Lower lobe of right lung (tissue), 2 donors: ENCODE measurements around the gene ELF2. TPM values are rescaled to one million over a fixed set of nuclear protein-coding genes. Genes with fewer than 3 reads are reported as not detected.
"Not testable (repeated sequence)": the region's sequence is repeated elsewhere in the genome, so short reads cannot be mapped to it uniquely, and the experiment has no call there.

Source experiments
- ATAC-seq, 2 donors: fragments of 200-7000 bp; cut with Tn5 transposase; one replicate each; pipeline ENCODE4 v1.9.1; 2020 to 2022; ENCODE audit warnings: mild to moderate bottlenecking in 2 of 2, moderate library complexity in 2 of 2
- DNase-seq: peaks from one replicate; pipeline ENCODE4 v3.0.0-alpha.2; 2020
- H3K27ac ChIP-seq: fragments of 200-600 bp; one replicate; pipeline ENCODE4 v1.8.0; 2022
- H3K27me3 ChIP-seq: fragments of 200-600 bp; one replicate; pipeline ENCODE4 v1.8.0; 2022; ENCODE audit warnings: low read depth
- H3K36me3 ChIP-seq: fragments of 200-600 bp; one replicate; pipeline ENCODE4 v1.8.0; 2022; ENCODE audit warnings: mild to moderate bottlenecking
- H3K4me1 ChIP-seq: fragments of 200-600 bp; one replicate; pipeline ENCODE4 v1.8.0; 2022
- H3K4me3 ChIP-seq: fragments of 200-600 bp; one replicate; pipeline ENCODE4 v1.8.0; 2022; ENCODE audit warnings: mild to moderate bottlenecking
- H3K9me3 ChIP-seq: fragments of 200-600 bp; one replicate; pipeline ENCODE4 v1.8.0; 2022
- CTCF ChIP-seq: fragments of 200-600 bp; IDR thresholded peaks from one replicate; pipeline ENCODE4 v1.8.0; 2022; ENCODE audit warnings: antibody characterized with exemption, mild to moderate bottlenecking
- intact Hi-C: fragments of 100-400 bp; cut with DNase I; formaldehyde crosslinking; loops from one replicate; pipeline ENCODE4 v1.11.0; 2022
- total RNA-seq: library from RNA; stranded (reverse); fragmentation: NEBNext Ultra II Directional; extraction: Animal tissue kit (Norgen Biotek cat#: 25700); gene quantifications from one replicate; pipeline ENCODE4 v1.2.1, GENCODE V29; 2021
- donor health status: DM: no; HTN: yes; CAD: no; lungs with severe emphysema.

Gene ELF2
- total RNA-seq, 1 donor from 2014 or later: 54.0 TPM

- H3K27ac ChIP-seq: peak overlapping the region; percentile 84
- H3K36me3 ChIP-seq: no peaks in the 10 kb centered on the region
- no peak for ATAC-seq
- H3K27me3 ChIP-seq: no peaks in the 10 kb centered on the region
- TF ChIP-seq CTCF: peak; percentile 8
- peaks cover 30% of the 10 kb centered on the region for H3K4me1 ChIP-seq
- peak; percentile 70 for DNase-seq
- intact Hi-C loops: no loop called here
- H3K4me3 ChIP-seq: peak overlapping the region; percentile 77
- H3K9me3 ChIP-seq: no peaks in the 10 kb centered on the region
These were observed 161.0 kb downstream of the ELF2 start for GRCh38 chr4:139015948-139016471.

- peak; percentile 33 for TF ChIP-seq CTCF
- Histone ChIP-seq H3K9me3 (no peaks in the 10 kb centered on the region), H3K4me1 (peaks cover 30% of the 10 kb centered on the region), H3K27me3 (no peaks in the 10 kb centered on the region), H3K27ac (peak within 1 kb of the TSS; percentile 84), H3K36me3 (no peaks in the 10 kb centered on the region), H3K4me3 (peak within 1 kb of the TSS; percentile 77)
- intact Hi-C loops: no loop called here
- DNase-seq: peak; percentile 94
- peak; percentile 97 for ATAC-seq
These were observed 161.6 kb downstream of the ELF2 start, which contains the start of gene NOCT for GRCh38 chr4:139015269-139015947. NOCT (plus strand) TSS chr4:139015781; CDS start chr4:139015982, 201 bp downstream.

GRCh38 chr4:139014371-139015268, 162.4 kb downstream of the ELF2 start:
- Histone ChIP-seq H3K9me3 (no peaks in the 10 kb centered on the region), H3K27me3 (no peaks in the 10 kb centered on the region), H3K4me3 (peak overlapping the region; percentile 77), H3K27ac (peak overlapping the region; percentile 84), H3K4me1 (peaks cover 30% of the 10 kb centered on the region), H3K36me3 (no peaks in the 10 kb centered on the region)
- no peak for TF ChIP-seq CTCF
- peak; percentile 8 to 47 for ATAC-seq
- intact Hi-C loops: no loop called here
- DNase-seq: no peak

- H3K27ac ChIP-seq: no peak overlapping the region
- ATAC-seq (no peak), DNase-seq (no peak)
- intact Hi-C loops: no loop called here
- H3K4me1 ChIP-seq: peaks cover 15% of the 10 kb centered on the region
- H3K36me3 ChIP-seq: no peaks in the 10 kb centered on the region
- no peaks in the 10 kb centered on the region for H3K27me3 ChIP-seq
- TF ChIP-seq CTCF: no peak
- no peak overlapping the region for H3K4me3 ChIP-seq
- no peaks in the 10 kb centered on the region for H3K9me3 ChIP-seq
These were observed 165.6 kb downstream of the ELF2 start for GRCh38 chr4:139011225-139011950.

- TF ChIP-seq CTCF: no peak
- Histone ChIP-seq H3K9me3 (no peaks in the 10 kb centered on the region), H3K27ac (no peak overlapping the region), H3K4me1 (peaks cover 10% of the 10 kb centered on the region), H3K27me3 (no peaks in the 10 kb centered on the region), H3K36me3 (no peaks in the 10 kb centered on the region), H3K4me3 (no peak overlapping the region)
- ATAC-seq (no peak), DNase-seq (no peak)
- intact Hi-C loops: no loop called here
These were observed 167.3 kb downstream of the ELF2 start for GRCh38 chr4:139009702-139010101.

GRCh38 chr4:139008278-139008677, 168.7 kb downstream of the ELF2 start:
- ATAC-seq, H3K4me1 ChIP-seq, H3K27ac ChIP-seq, H3K27me3 ChIP-seq, H3K4me3 ChIP-seq, H3K9me3 ChIP-seq, intact Hi-C loops, DNase-seq, H3K36me3 ChIP-seq: not testable (repeated sequence)
